Measurements from ENCODE around the gene DCAF11.

DNA sequence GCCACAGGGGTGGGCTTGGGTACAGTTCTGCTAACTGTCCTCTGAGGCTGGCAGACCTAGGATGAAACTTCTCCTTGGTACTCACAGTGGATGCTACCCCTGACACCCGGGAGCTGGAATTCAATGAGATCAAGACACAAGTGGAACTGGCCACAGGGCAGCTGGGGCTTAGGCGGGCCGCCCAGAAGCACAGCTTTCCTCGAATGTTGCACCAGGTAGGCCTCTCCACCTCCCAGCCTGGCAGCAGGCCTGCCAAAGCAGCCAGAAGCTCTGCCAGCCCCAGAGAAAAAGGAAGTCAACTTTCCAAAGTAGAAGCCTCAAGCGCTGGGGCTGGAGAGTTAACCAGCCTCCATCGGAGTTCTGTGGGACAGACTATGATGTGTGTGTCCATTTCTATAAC lies 2.6 kb downstream of the DCAF11 start:
- TF ChIP-seq, protein P1, sequence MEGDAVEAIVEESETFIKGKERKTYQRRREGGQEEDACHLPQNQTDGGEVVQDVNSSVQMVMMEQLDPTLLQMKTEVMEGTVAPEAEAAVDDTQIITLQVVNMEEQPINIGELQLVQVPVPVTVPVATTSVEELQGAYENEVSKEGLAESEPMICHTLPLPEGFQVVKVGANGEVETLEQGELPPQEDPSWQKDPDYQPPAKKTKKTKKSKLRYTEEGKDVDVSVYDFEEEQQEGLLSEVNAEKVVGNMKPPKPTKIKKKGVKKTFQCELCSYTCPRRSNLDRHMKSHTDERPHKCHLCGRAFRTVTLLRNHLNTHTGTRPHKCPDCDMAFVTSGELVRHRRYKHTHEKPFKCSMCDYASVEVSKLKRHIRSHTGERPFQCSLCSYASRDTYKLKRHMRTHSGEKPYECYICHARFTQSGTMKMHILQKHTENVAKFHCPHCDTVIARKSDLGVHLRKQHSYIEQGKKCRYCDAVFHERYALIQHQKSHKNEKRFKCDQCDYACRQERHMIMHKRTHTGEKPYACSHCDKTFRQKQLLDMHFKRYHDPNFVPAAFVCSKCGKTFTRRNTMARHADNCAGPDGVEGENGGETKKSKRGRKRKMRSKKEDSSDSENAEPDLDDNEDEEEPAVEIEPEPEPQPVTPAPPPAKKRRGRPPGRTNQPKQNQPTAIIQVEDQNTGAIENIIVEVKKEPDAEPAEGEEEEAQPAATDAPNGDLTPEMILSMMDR (IDR thresholded peaks at IDR 0.05): no peak
- no peak for TF ChIP-seq POLR2A (IDR thresholded peaks at IDR 0.05)

Data from uterus (tissue), 2 donors.